KOPT-K1 (cell line): Measurements from ENCODE around the gene PRRX2.

Experiments
- H3K27ac ChIP-seq: fragments of 200-600 bp; sonication (generic); 2 replicates; pipeline ENCODE4 v1.5.1; 2016; ENCODE audit warnings: antibody characterized with exemption, mild to moderate bottlenecking, low read depth, low read length; ENCODE audit not compliant: poor library complexity, severe bottlenecking
- H3K36me3 ChIP-seq: fragments of 200-600 bp; sonication (generic); 2 replicates; pipeline ENCODE4 v1.5.1; 2017; ENCODE audit warnings: antibody characterized with exemption, mild to moderate bottlenecking, low read length, moderate library complexity; ENCODE audit not compliant: insufficient read depth
- H3K9me3 ChIP-seq: fragments of 200-600 bp; sonication (generic); 2 replicates; pipeline ENCODE4 v1.5.1; 2017; ENCODE audit warnings: antibody characterized with exemption, low read length, mild to moderate bottlenecking; ENCODE audit not compliant: insufficient read depth, poor library complexity, severe bottlenecking

Gene PRRX2

GRCh38 chr9:129768486-129768885 lies 103.0 kb downstream of the PRRX2 start:
- H3K9me3 ChIP-seq = no peaks in the 10 kb centered on the region
- H3K36me3 ChIP-seq = no peaks in the 10 kb centered on the region
- no peak overlapping the region for H3K27ac ChIP-seq

- no peaks in the 10 kb centered on the region for H3K9me3 ChIP-seq
- no peak overlapping the region for H3K27ac ChIP-seq
- H3K36me3 ChIP-seq = no peaks in the 10 kb centered on the region
These were observed 104.2 kb downstream of the PRRX2 start for GRCh38 chr9:129769669-129770068.

GRCh38 chr9:129770741-129771140 lies 105.3 kb downstream of the PRRX2 start:
- Histone ChIP-seq H3K9me3 (no peaks in the 10 kb centered on the region), H3K36me3 (no peaks in the 10 kb centered on the region), H3K27ac (no peak overlapping the region)
